ENCODE results near the gene XNDC1N.

Gene XNDC1N, protein sequence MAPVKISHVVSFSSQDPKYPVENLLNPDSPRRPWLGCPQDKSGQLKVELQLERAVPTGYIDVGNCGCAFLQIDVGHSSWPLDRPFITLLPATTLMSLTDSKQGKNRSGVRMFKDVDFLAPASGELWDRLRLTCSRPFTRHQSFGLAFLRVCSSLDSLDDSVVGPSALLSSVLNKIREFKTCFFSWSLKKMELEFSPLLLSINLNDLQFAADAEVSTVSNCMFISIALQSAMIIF

DNA sequence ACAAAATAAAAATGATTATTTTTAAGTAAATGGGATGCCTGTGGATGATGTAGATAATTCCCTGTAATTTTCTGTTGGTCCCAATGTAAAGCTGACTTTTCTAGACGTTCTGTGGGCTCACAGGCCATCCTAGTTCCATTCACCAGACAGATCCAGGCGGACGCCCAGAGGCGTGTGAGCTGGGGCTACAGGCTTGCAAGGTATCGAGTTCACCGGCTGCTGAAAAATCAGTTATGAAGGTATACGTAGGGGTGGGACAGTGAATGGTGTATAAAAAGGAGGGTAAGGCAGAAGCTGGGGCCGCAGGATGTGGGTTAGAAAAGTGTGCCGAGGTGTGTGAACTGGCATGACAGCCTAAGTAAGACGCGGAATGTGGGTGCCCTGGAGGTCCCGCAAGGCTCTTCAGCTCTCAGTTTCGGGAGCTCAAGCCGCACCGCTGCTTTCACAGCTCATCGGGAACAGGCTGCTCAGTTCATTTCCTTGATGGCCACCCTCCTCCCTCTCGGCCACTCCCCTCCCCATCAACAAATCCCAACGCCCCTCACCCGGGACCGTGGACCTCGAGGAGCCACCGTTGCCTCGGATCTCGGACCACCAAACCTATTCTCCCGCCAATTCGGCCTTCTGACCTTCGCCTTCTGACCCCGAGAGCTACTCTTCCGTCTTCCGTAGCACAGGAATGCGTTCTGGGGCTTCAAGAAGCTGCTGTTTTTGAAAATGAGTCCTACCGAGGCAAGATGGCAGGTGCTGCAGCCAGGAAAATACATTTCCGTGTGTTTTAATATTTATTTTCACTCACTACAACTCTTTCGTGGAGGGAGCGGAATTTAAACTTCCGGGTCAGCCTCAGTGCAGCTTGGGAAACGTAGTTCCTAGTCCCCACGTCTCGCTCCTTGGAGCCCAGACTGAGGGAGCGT lies at the start of gene XNDC1N:
Gene XNDC1N, minus strand, starts transcription at position 775 of the 917 bp plus-strand sequence. CDS start 5,241 bp downstream, outside the sequence.
- peak within 1 kb of the TSS; percentile 75 for H3K4me3 ChIP-seq (ENCODE audit: control insufficient read depth, low read depth, low read length)
- TF ChIP-seq, protein P1, sequence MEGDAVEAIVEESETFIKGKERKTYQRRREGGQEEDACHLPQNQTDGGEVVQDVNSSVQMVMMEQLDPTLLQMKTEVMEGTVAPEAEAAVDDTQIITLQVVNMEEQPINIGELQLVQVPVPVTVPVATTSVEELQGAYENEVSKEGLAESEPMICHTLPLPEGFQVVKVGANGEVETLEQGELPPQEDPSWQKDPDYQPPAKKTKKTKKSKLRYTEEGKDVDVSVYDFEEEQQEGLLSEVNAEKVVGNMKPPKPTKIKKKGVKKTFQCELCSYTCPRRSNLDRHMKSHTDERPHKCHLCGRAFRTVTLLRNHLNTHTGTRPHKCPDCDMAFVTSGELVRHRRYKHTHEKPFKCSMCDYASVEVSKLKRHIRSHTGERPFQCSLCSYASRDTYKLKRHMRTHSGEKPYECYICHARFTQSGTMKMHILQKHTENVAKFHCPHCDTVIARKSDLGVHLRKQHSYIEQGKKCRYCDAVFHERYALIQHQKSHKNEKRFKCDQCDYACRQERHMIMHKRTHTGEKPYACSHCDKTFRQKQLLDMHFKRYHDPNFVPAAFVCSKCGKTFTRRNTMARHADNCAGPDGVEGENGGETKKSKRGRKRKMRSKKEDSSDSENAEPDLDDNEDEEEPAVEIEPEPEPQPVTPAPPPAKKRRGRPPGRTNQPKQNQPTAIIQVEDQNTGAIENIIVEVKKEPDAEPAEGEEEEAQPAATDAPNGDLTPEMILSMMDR (IDR thresholded peaks at IDR 0.05; ENCODE audit: control insufficient read depth, insufficient read depth, low read depth, low read length, missing control alignments): no peak
- peak; percentile 44 for DNase-seq (ENCODE audit: low read depth)

DNA sequence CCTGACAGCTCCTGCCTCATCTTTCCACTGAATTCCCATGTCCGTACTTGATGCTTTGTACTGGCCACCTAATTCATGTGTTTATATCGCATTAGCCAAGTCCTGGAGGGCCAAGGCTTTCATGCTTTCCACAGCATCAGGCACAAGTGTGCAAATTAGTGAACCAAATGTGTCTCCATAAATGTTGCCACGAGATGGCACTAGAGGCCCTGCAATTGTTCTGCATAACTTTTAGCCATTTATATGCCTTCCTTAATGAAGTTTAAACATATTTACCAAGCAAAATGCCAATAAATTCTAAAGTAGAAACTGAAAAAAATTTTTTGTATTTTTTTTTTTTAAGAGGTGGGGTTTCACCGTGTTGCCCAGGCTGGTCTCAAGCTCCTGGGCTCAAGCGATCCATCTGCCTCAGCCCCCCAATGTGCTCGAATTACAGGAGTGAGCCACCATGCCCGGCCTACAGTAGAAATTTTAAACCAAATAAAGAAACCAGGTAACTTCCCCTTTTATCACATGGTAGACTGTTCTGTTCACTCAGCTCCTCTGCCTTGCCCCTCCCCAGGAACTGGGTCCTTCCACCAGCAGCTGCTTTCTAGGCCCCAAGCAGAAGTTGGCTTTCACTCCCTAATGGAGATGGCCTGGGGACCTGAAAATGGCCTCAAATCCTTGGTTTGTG lies 49.5 kb upstream of the XNDC1N start:
- H3K4me3 ChIP-seq (ENCODE audit: control insufficient read depth, low read depth, low read length): no peak overlapping the region
- TF ChIP-seq, protein P1 (IDR thresholded peaks at IDR 0.05; ENCODE audit: control insufficient read depth, insufficient read depth, low read depth, low read length, missing control alignments): peak; percentile 72
- DNase-seq (ENCODE audit: low read depth): no peak

DNA sequence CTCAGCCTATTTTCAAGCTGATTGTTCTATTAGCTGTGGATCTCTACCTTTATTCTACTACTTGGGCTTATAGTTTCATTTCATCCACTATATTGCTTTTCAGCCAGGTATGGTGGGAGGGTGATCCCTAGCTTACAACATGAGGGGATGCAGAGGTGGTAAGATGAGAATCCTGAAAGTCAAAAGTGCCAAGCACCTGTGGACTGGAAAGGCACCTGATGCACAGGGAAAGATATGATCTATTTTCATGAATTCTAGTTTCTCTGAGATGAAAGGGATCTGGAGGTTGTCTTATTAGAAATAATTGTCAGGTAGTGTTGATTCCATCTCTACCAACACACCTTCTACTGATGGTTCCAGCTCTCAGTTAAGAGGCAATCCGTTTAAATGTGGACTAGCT lies 48.7 kb upstream of the XNDC1N start:
- no peak for DNase-seq (ENCODE audit: low read depth)
- no peak overlapping the region for H3K4me3 ChIP-seq (ENCODE audit: control insufficient read depth, low read depth, low read length)
- TF ChIP-seq, protein P1 (IDR thresholded peaks at IDR 0.05; ENCODE audit: control insufficient read depth, insufficient read depth, low read depth, low read length, missing control alignments): no peak

DNA sequence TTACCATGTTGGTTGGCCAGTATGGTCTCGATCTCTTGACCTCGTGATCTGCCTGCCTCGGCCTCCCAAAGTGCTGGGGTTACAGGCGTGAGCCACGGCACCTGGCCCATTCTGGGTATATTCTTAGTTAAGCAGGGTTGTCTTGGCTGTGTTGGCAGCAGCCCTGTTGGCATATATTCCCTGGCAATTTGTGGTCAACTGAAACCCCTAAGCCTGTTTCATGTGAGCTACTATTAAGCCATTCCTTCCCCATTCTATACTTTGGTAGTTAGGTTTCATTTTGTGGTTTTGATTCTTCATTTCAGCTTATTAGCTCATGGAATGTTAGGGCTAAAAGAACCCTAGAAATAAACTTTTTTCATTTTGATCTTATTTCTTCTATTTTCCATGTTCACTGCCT lies 48.2 kb upstream of the XNDC1N start:
- no peak overlapping the region for H3K4me3 ChIP-seq (ENCODE audit: control insufficient read depth, low read depth, low read length)
- no peak for DNase-seq (ENCODE audit: low read depth)
- TF ChIP-seq, protein P1 (IDR thresholded peaks at IDR 0.05; ENCODE audit: control insufficient read depth, insufficient read depth, low read depth, low read length, missing control alignments): no peak

DNA sequence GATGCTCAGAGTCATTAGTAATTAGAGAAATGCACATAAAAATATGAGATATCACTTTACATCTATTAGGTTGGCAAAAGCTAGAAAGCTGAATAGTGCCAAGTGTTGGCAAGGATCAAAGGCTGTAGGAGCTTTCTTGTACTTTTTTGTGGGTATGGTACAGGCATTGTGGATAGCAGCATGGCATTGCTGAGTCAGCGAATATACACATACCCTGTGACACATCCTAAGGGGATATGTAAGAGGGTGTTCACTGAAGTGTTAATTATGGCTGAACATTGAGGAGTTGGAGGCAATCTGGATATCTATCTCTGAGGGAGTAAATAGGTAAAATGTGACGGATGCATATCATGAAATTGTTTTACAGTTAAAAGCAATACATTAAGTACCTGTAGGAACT lies 43.3 kb upstream of the XNDC1N start:
- TF ChIP-seq, protein P1 (IDR thresholded peaks at IDR 0.05; ENCODE audit: control insufficient read depth, insufficient read depth, low read depth, low read length, missing control alignments): no peak
- DNase-seq (ENCODE audit: low read depth): no peak
- H3K4me3 ChIP-seq (ENCODE audit: control insufficient read depth, low read depth, low read length): no peak overlapping the region

DNA sequence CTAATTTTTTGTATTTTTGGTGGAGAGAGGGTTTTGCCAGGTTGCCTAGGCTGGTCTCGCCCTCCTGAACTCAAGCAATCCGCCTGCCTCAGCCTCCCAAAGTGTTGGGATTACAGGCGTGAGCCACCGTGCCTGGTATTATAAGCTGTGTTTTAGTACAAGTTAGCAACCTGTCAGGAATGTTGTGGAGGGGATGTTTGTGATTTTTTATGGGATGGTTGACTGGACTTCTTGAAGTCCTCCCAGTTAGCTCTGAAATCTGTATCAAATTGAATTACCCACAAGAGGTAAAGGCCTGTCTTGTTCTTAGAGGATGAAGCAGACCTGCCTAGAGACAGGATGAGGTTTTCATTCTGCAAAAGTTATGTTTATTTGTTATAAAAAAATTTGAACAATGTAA lies 36.2 kb upstream of the XNDC1N start:
- TF ChIP-seq, protein P1 (IDR thresholded peaks at IDR 0.05; ENCODE audit: control insufficient read depth, insufficient read depth, low read depth, low read length, missing control alignments): no peak
- DNase-seq (ENCODE audit: low read depth): no peak
- H3K4me3 ChIP-seq (ENCODE audit: control insufficient read depth, low read depth, low read length): no peak overlapping the region
